ENCODE measurements around the gene GALNS.

- TF ChIP-seq CTCF (IDR thresholded peaks at IDR 0.05) (no peak), POLR2A (IDR thresholded peaks at IDR 0.05) (no peak)
These were observed 27.2 kb upstream of the GALNS start for GRCh38 chr16:88883946-88884345.

Measured in vagina (tissue), 2 donors.